GM03348 (cell line): Measurements from ENCODE around the gene KRTAP10-4.
"Not testable (repeated sequence)": the region's sequence is repeated elsewhere in the genome, so short reads cannot be mapped to it uniquely, and the experiment has no call there.

Source experiments
- DNase-seq: peaks from one replicate; pipeline ENCODE4 v3.0.0; 2012; ENCODE audit warnings: low spot score

KRTAP10-4 gene

GRCh38 chr21:44573630-44574456, at the start of gene KRTAP10-4:
Gene KRTAP10-4 (plus strand): TSS chr21:44573729. CDS start chr21:44573759, 30 bp downstream.
- DNase-seq: not testable (repeated sequence)

GRCh38 chr21:44524414-44525371, 48.8 kb upstream of the KRTAP10-4 start:
- DNase-seq: no peak

- no peak for DNase-seq
Measured at GRCh38 chr21:44525391-44526095, 48.0 kb upstream of the KRTAP10-4 start.

GRCh38 chr21:44526096-44526997, 47.2 kb upstream of the KRTAP10-4 start:
- no peak for DNase-seq

- DNase-seq: no peak
Measured at GRCh38 chr21:44527156-44527982, 46.2 kb upstream of the KRTAP10-4 start.

GRCh38 chr21:44527983-44528633, 45.4 kb upstream of the KRTAP10-4 start:
- no peak for DNase-seq

- DNase-seq: no peak
Measured at GRCh38 chr21:44528634-44528995, 44.9 kb upstream of the KRTAP10-4 start.

GRCh38 chr21:44529011-44529421, 44.5 kb upstream of the KRTAP10-4 start:
- DNase-seq: no peak

GRCh38 chr21:44529503-44530125, 43.9 kb upstream of the KRTAP10-4 start:
- DNase-seq: no peak

- no peak for DNase-seq
Measured at GRCh38 chr21:44530221-44530902, 43.2 kb upstream of the KRTAP10-4 start.

GRCh38 chr21:44530903-44531605, 42.5 kb upstream of the KRTAP10-4 start:
- DNase-seq: no peak

GRCh38 chr21:44531606-44532564, 41.6 kb upstream of the KRTAP10-4 start:
- no peak for DNase-seq

GRCh38 chr21:44532712-44533111, 40.8 kb upstream of the KRTAP10-4 start:
- DNase-seq: no peak

- DNase-seq: no peak
Measured at GRCh38 chr21:44533121-44533890, 40.2 kb upstream of the KRTAP10-4 start.

- no peak for DNase-seq
Measured at GRCh38 chr21:44533891-44534627, 39.5 kb upstream of the KRTAP10-4 start.
